SK-N-MC (cell line): ENCODE data around the gene CAMSAP2.

Source experiments
- DNase-seq: peaks from one replicate; pipeline ENCODE4 v3.0.0-alpha.2; 2011; ENCODE audit warnings: low read depth, low spot score
- H3K27ac ChIP-seq: fragments of 200-600 bp; sonication (generic); 2 replicates; pipeline ENCODE4 v1.5.1; 2016; ENCODE audit warnings: mixed run types
- H3K36me3 ChIP-seq: fragments of 200-600 bp; sonication (generic); 2 replicates; pipeline ENCODE4 v1.6.1; 2017; ENCODE audit warnings: antibody characterized with exemption, low read length, mixed read lengths; ENCODE audit not compliant: insufficient read depth
- H3K4me3 ChIP-seq: fragments of 200-600 bp; sonication (generic); 2 replicates; pipeline ENCODE4 v1.5.1; 2016
- H3K9ac ChIP-seq: fragments of 200-600 bp; sonication (generic); 2 replicates; pipeline ENCODE4 v1.8.0; 2017; ENCODE audit warnings: mixed run types, mixed read lengths; ENCODE audit not compliant: insufficient read length
- H3K9me3 ChIP-seq: fragments of 200-600 bp; sonication (generic); 2 replicates; pipeline ENCODE4 v1.6.1; 2017; ENCODE audit warnings: low read depth, mild to moderate bottlenecking, antibody characterized with exemption, low read length, moderate library complexity, mixed read lengths
- EZH2 ChIP-seq: fragments of 200-600 bp; sonication (generic); IDR thresholded peaks from one replicate; pipeline ENCODE4 v1.6.1; 2017; ENCODE audit warnings: antibody characterized with exemption
- FOXP2 ChIP-seq: optimal IDR thresholded peaks from 2 replicates; pipeline ENCODE3; 2011; ENCODE audit warnings: mild to moderate bottlenecking, moderate library complexity; ENCODE audit not compliant: insufficient read depth; ENCODE audit errors: extremely low read length, control extremely low read depth
- POLR2AphosphoS5 ChIP-seq: IDR thresholded peaks from 2 replicates; pipeline ENCODE4 v1.6.1; 2012; ENCODE audit warnings: mild to moderate bottlenecking, low read depth, low read length, borderline replicate concordance

Gene CAMSAP2

GRCh38 chr1:200774311-200774710 lies 35.6 kb downstream of the CAMSAP2 start:
- Histone ChIP-seq H3K4me3 (no peak overlapping the region), H3K36me3 (peaks cover 17% of the 10 kb centered on the region), H3K9ac (no peak overlapping the region), H3K9me3 (no peaks in the 10 kb centered on the region), H3K27ac (no peak overlapping the region)
- DNase-seq, result no peak
- TF ChIP-seq POLR2AphosphoS5 (no peak), FOXP2 (no peak), EZH2 (no peak)

GRCh38 chr1:200774735-200775444 lies 36.2 kb downstream of the CAMSAP2 start:
- TF ChIP-seq FOXP2 (no peak), POLR2AphosphoS5 (no peak), EZH2 (no peak)
- H3K4me3 ChIP-seq, result no peak overlapping the region
- no peak for DNase-seq
- H3K9ac ChIP-seq, result no peak overlapping the region
- H3K27ac ChIP-seq, result no peak overlapping the region
- H3K36me3 ChIP-seq, result peaks cover 12% of the 10 kb centered on the region
- no peaks in the 10 kb centered on the region for H3K9me3 ChIP-seq

- no peaks in the 10 kb centered on the region for H3K9me3 ChIP-seq
- no peak overlapping the region for H3K4me3 ChIP-seq
- DNase-seq, result no peak
- peaks cover 9% of the 10 kb centered on the region; the same call in 1 of the 2 replicates for H3K36me3 ChIP-seq
- no peak overlapping the region for H3K9ac ChIP-seq
- no peak for TF ChIP-seq POLR2AphosphoS5
- no peak for TF ChIP-seq EZH2
- TF ChIP-seq FOXP2, result no peak
- no peak overlapping the region for H3K27ac ChIP-seq
Measured at GRCh38 chr1:200775850-200776249, 37.2 kb downstream of the CAMSAP2 start.

- TF ChIP-seq EZH2 (no peak), POLR2AphosphoS5 (no peak), FOXP2 (no peak)
- H3K9me3 ChIP-seq, result no peaks in the 10 kb centered on the region
- H3K36me3 ChIP-seq, result peaks cover 8% of the 10 kb centered on the region
- no peak for DNase-seq
- no peak overlapping the region for H3K9ac ChIP-seq
- peak overlapping the region; percentile 22; the same call in 1 of the 2 replicates for H3K27ac ChIP-seq
- no peak overlapping the region for H3K4me3 ChIP-seq
Measured at GRCh38 chr1:200776949-200777348, 38.3 kb downstream of the CAMSAP2 start.

- no peak for DNase-seq
- Histone ChIP-seq H3K27ac (peak overlapping the region; percentile 21; the same call in 1 of the 2 replicates), H3K9ac (no peak overlapping the region), H3K4me3 (no peak overlapping the region), H3K9me3 (peaks cover 4% of the 10 kb centered on the region; the same call in 1 of the 2 replicates), H3K36me3 (peaks cover 21% of the 10 kb centered on the region)
- TF ChIP-seq FOXP2 (no peak), POLR2AphosphoS5 (no peak), EZH2 (no peak)
Measured at GRCh38 chr1:200778766-200779165, 40.1 kb downstream of the CAMSAP2 start.

- no peak for DNase-seq
- H3K4me3 ChIP-seq, result no peak overlapping the region
- peaks cover 21% of the 10 kb centered on the region for H3K36me3 ChIP-seq
- peaks cover 4% of the 10 kb centered on the region; the same call in 1 of the 2 replicates for H3K9me3 ChIP-seq
- no peak overlapping the region for H3K9ac ChIP-seq
- TF ChIP-seq EZH2 (no peak), POLR2AphosphoS5 (no peak), FOXP2 (no peak)
- peak overlapping the region; percentile 91; the same call in 1 of the 2 replicates for H3K27ac ChIP-seq
Measured at GRCh38 chr1:200779326-200779725, 40.6 kb downstream of the CAMSAP2 start.

GRCh38 chr1:200780545-200781369 lies 42.1 kb downstream of the CAMSAP2 start:
- Histone ChIP-seq H3K9ac (peak overlapping the region; percentile 20), H3K4me3 (peak overlapping the region; percentile 74), H3K9me3 (peaks cover 4% of the 10 kb centered on the region; the same call in 1 of the 2 replicates), H3K27ac (peak overlapping the region; percentile 91), H3K36me3 (peaks cover 21% of the 10 kb centered on the region)
- TF ChIP-seq POLR2AphosphoS5, result no peak; the same call in 1 of the 2 replicates
- TF ChIP-seq FOXP2, result no peak
- TF ChIP-seq EZH2, result no peak
- DNase-seq, result peak; percentile 68

GRCh38 chr1:200783926-200784325 lies 45.2 kb downstream of the CAMSAP2 start:
- Histone ChIP-seq H3K36me3 (peaks cover 30% of the 10 kb centered on the region), H3K9me3 (peaks cover 4% of the 10 kb centered on the region), H3K4me3 (no peak overlapping the region), H3K27ac (no peak overlapping the region), H3K9ac (no peak overlapping the region)
- TF ChIP-seq FOXP2, result no peak
- no peak for TF ChIP-seq POLR2AphosphoS5
- no peak for TF ChIP-seq EZH2
- DNase-seq, result no peak
